Measurements from ENCODE around the gene TXN. TPM values are rescaled to one million over a fixed set of nuclear protein-coding genes. Genes with fewer than 3 reads are reported as not detected.

Gene TXN
- total and polyA plus RNA-seq, 10 of the 15 experiments (the other 5 are each of a cell fraction or from before 2014, with no cell fraction given), result 309 to 2,304 (median 650) TPM

DNA sequence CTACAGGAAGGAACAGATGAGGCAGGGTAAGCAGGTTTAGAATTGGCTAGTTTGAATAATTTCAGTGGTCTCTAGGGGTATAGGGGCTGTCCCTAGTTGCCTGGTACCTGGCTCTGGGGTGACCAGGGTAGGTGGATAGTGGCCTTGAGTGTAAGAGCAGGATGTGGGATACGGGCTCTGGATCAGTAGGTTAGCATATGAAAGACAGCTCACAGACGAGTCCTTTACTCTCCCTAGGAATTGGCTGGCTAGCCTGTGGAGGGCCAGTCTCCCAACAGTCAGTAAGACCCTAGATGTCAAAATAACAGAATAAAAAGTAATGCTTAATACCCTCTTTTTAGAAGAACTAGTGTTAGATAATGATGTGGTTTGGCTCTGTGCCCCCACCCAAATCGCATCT is 31.7 kb downstream of the TXN start:
- no TSS peak for BruUV-seq (replicated peaks)

DNA sequence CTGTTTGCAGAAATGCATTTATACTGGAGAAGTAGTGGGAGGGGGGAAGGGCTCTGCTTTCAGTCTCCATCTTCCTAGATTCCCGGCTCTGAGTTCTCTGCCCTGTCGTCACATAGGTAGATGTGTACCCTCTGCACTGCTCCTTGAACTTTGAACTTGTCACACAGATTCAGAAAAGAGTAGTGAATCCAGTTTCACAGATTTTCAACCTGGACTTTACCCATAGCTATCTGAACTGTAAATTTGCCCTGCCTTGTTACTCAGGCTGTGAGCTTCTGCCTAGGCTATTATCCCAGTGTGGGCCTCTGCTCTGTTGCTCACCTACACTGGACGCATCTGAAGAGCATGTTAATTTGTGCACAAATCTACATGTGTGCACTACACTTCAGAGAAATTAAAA is 35.5 kb downstream of the TXN start:
- TF ChIP-seq, protein P1, sequence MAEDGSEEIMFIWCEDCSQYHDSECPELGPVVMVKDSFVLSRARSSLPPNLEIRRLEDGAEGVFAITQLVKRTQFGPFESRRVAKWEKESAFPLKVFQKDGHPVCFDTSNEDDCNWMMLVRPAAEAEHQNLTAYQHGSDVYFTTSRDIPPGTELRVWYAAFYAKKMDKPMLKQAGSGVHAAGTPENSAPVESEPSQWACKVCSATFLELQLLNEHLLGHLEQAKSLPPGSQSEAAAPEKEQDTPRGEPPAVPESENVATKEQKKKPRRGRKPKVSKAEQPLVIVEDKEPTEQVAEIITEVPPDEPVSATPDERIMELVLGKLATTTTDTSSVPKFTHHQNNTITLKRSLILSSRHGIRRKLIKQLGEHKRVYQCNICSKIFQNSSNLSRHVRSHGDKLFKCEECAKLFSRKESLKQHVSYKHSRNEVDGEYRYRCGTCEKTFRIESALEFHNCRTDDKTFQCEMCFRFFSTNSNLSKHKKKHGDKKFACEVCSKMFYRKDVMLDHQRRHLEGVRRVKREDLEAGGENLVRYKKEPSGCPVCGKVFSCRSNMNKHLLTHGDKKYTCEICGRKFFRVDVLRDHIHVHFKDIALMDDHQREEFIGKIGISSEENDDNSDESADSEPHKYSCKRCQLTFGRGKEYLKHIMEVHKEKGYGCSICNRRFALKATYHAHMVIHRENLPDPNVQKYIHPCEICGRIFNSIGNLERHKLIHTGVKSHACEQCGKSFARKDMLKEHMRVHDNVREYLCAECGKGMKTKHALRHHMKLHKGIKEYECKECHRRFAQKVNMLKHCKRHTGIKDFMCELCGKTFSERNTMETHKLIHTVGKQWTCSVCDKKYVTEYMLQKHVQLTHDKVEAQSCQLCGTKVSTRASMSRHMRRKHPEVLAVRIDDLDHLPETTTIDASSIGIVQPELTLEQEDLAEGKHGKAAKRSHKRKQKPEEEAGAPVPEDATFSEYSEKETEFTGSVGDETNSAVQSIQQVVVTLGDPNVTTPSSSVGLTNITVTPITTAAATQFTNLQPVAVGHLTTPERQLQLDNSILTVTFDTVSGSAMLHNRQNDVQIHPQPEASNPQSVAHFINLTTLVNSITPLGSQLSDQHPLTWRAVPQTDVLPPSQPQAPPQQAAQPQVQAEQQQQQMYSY (CRISPR knock-in tag; IDR thresholded peaks at IDR 0.05), result no peak
- TF ChIP-seq, protein P2, sequence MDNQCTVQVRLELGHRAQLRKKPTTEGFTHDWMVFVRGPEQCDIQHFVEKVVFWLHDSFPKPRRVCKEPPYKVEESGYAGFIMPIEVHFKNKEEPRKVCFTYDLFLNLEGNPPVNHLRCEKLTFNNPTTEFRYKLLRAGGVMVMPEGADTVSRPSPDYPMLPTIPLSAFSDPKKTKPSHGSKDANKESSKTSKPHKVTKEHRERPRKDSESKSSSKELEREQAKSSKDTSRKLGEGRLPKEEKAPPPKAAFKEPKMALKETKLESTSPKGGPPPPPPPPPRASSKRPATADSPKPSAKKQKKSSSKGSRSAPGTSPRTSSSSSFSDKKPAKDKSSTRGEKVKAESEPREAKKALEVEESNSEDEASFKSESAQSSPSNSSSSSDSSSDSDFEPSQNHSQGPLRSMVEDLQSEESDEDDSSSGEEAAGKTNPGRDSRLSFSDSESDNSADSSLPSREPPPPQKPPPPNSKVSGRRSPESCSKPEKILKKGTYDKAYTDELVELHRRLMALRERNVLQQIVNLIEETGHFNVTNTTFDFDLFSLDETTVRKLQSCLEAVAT (IDR thresholded peaks at IDR 0.05), result no peak
- TF ChIP-seq SPI1 (IDR thresholded peaks at IDR 0.05; ENCODE audit: borderline replicate concordance, insufficient read depth, low read depth, low read length) (no peak), DPF2 (IDR thresholded peaks at IDR 0.05) (no peak), NRF1 (conservative IDR thresholded peaks at IDR 0.05; ENCODE audit: low read depth, low read length) (no peak)
- TF ChIP-seq, protein P3, sequence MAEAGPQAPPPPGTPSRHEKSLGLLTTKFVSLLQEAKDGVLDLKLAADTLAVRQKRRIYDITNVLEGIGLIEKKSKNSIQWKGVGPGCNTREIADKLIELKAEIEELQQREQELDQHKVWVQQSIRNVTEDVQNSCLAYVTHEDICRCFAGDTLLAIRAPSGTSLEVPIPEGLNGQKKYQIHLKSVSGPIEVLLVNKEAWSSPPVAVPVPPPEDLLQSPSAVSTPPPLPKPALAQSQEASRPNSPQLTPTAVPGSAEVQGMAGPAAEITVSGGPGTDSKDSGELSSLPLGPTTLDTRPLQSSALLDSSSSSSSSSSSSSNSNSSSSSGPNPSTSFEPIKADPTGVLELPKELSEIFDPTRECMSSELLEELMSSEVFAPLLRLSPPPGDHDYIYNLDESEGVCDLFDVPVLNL (IDR thresholded peaks at IDR 0.05; ENCODE audit: low read depth, low read length), result no peak
- intact Hi-C loops (cut with micrococcal nuclease; ENCODE audit: unreplicated experiment), result no loop called here
- WGBS (ENCODE audit: insufficient coverage, insufficient replicate concordance, low lambda C conversion rate, missing lambda C conversion rate), result 73% methylated on average over 3 of the region's 3 CpGs
- BruUV-seq (replicated peaks), result no TSS peak
- in situ Hi-C loops (cut with MboI), result no loop called here
- no peak overlapping the region for H3K4me3 ChIP-seq
- H3K4me1 ChIP-seq (ENCODE audit: control insufficient read depth, insufficient read depth, low read length), result no peaks in the 10 kb centered on the region
- DNase-seq (ENCODE audit: low read depth, low spot score) (no peak), FAIRE-seq (no peak), ATAC-seq (no peak)
- no peak overlapping the region for H3K4me2 ChIP-seq (ENCODE audit: control insufficient read depth, insufficient read depth)
- H3K9me3 ChIP-seq (replicated peaks; ENCODE audit: control insufficient read depth, insufficient read depth, low read length), result no peaks in the 10 kb centered on the region
- no peak overlapping the region for H3K27ac ChIP-seq (ENCODE audit: control insufficient read depth, insufficient read depth)
- H4K20me1 ChIP-seq (ENCODE audit: control insufficient read depth, insufficient read depth), result no peaks in the 10 kb centered on the region
- H2AFZ ChIP-seq (ENCODE audit: control insufficient read depth, low read depth, low read length), result no peak overlapping the region
- CTCF ChIA-PET, result interaction anchor here (0.6 to 5.8 kb wide), 3 partner anchors 35 to 1266 kb away, joined by 3 to 65 read pairs (median 4); no protein-coding TSS in a partner anchor
- no peaks in the 10 kb centered on the region for H3K79me2 ChIP-seq (ENCODE audit: control insufficient read depth, insufficient read depth, low read length)
- RAD21 ChIA-PET (ENCODE audit: unreplicated experiment), result interaction anchor here (2.3 kb wide), 1 partner anchor 647 kb away, joined by 5 read pairs; no protein-coding TSS in a partner anchor
- no peaks in the 10 kb centered on the region for H3K27me3 ChIP-seq (replicated peaks in 1 of 2; ENCODE audit: control insufficient read depth in 2 of 2, insufficient read depth in 2 of 2, low read length in 1 of 2)
- POLR2A ChIA-PET, result no interaction called here
- H3K9ac ChIP-seq (ENCODE audit: control insufficient read depth, insufficient read depth, low read length), result no peak overlapping the region
- SMC1A ChIA-PET (ENCODE audit: uncharacterized antibody, unreplicated experiment), result interaction anchor here (1.0 to 7.8 kb wide), 2 partner anchors 37 to 317 kb away, joined by 6 to 53 read pairs; no protein-coding TSS in a partner anchor
- no peaks in the 10 kb centered on the region for H3K36me3 ChIP-seq (ENCODE audit: control insufficient read depth in 2 of 2, insufficient read depth in 2 of 2, low read length in 1 of 2)

More for the DNA sequence above, 31.7 kb downstream of the TXN start:
- intact Hi-C loops (cut with micrococcal nuclease; ENCODE audit: unreplicated experiment) (no loop called here), in situ Hi-C loops (cut with MboI) (no loop called here)
- no peak overlapping the region for H3K4me3 ChIP-seq
- TF ChIP-seq CHD1 (IDR thresholded peaks at IDR 0.05; ENCODE audit: low read depth, low read length), result no peak
- WGBS (ENCODE audit: insufficient coverage, insufficient replicate concordance, low lambda C conversion rate, missing lambda C conversion rate), result 48% methylated on average over 3 of the region's 3 CpGs
- H3K4me2 ChIP-seq (ENCODE audit: control insufficient read depth, insufficient read depth), result no peak overlapping the region
- H3K27me3 ChIP-seq (replicated peaks in 1 of 2; ENCODE audit: control insufficient read depth in 2 of 2, insufficient read depth in 2 of 2, low read length in 1 of 2), result no peaks in the 10 kb centered on the region
- no peaks in the 10 kb centered on the region for H3K79me2 ChIP-seq (ENCODE audit: control insufficient read depth, insufficient read depth, low read length)
- H3K9me3 ChIP-seq (replicated peaks; ENCODE audit: control insufficient read depth, insufficient read depth, low read length), result no peaks in the 10 kb centered on the region
- POLR2A ChIA-PET, result no interaction called here
- no peaks in the 10 kb centered on the region for H3K36me3 ChIP-seq (ENCODE audit: control insufficient read depth in 2 of 2, insufficient read depth in 2 of 2, low read length in 1 of 2)
- SMC1A ChIA-PET (ENCODE audit: uncharacterized antibody, unreplicated experiment), result interaction anchor here (0.6 kb wide), 1 partner anchor 352 kb away, joined by 3 read pairs; no protein-coding TSS in a partner anchor
- no peaks in the 10 kb centered on the region for H3K4me1 ChIP-seq (ENCODE audit: control insufficient read depth, insufficient read depth, low read length)
- FAIRE-seq, result no peak
- H4K20me1 ChIP-seq (ENCODE audit: control insufficient read depth, insufficient read depth), result no peaks in the 10 kb centered on the region
- no peak for ATAC-seq
- H2AFZ ChIP-seq (ENCODE audit: control insufficient read depth, low read depth, low read length), result no peak overlapping the region
- CTCF ChIA-PET, result interaction anchor here (0.6 kb wide), 1 partner anchor 1309 kb away, joined by 3 read pairs; no protein-coding TSS in a partner anchor
- DNase-seq (ENCODE audit: low read depth, low spot score), result no peak
- RAD21 ChIA-PET (ENCODE audit: unreplicated experiment), result no interaction called here
- H3K9ac ChIP-seq (ENCODE audit: control insufficient read depth, insufficient read depth, low read length), result no peak overlapping the region
- H3K27ac ChIP-seq (ENCODE audit: control insufficient read depth, insufficient read depth), result no peak overlapping the region
